Effector memory CD8-positive, alpha-beta T cell (primary cell): ENCODE results near the gene PMAIP1.

Source experiments
- ATAC-seq: fragments of 150-1000 bp; cut with Tn5 transposase; replicated peaks from 2 replicates; pipeline ENCODE4 v1.10.0; 2021; ENCODE audit warnings: mild to moderate bottlenecking, moderate library complexity
- DNase-seq, 3 experiments: peaks; one replicate each; pipeline ENCODE4 v3.0.0; 2021
- H3K27ac Mint-ChIP-seq, 2 donors: one replicate each; pipeline ENCODE4 v1.8.0; 2022; ENCODE audit warnings: mild to moderate bottlenecking in 2 of 2, mixed read lengths in 2 of 2, moderate library complexity in 2 of 2
- H3K27me3 Mint-ChIP-seq, 2 donors: one replicate each; pipeline ENCODE4 v1.8.0; 2022; ENCODE audit warnings: mixed read lengths in 2 of 2
- H3K36me3 Mint-ChIP-seq: one replicate; pipeline ENCODE4 v1.8.0; 2022; ENCODE audit warnings: mild to moderate bottlenecking, moderate library complexity, mixed read lengths; ENCODE audit not compliant: insufficient read depth
- H3K4me1 Mint-ChIP-seq, 2 donors: one replicate each; pipeline ENCODE4 v1.8.0; 2022; ENCODE audit warnings: low read depth in 2 of 2, mixed read lengths in 2 of 2
- H3K4me3 Mint-ChIP-seq, 2 donors: one replicate each; pipeline ENCODE4 v1.8.0; 2022; ENCODE audit warnings: mild to moderate bottlenecking in 2 of 2, mixed read lengths in 2 of 2, moderate library complexity in 2 of 2
- H3K9me3 Mint-ChIP-seq, 2 donors: one replicate each; pipeline ENCODE4 v1.8.0; 2022; ENCODE audit warnings: mixed read lengths in 2 of 2

PMAIP1 gene

GRCh38 chr18:59910967-59911366, 11.2 kb downstream of the PMAIP1 start:
- Mint-ChIP-seq H3K4me3 (no peak overlapping the region), H3K36me3 (peaks cover 3% of the 10 kb centered on the region), H3K27ac (no peak overlapping the region), H3K9me3 (no peaks in the 10 kb centered on the region), H3K27me3 (peaks cover 0 to 5% of the 10 kb centered on the region in 2 donors), H3K4me1 (peaks cover 6 to 8% of the 10 kb centered on the region in 2 donors)
- ATAC-seq (no peak), DNase-seq (no peak)

- H3K27ac Mint-ChIP-seq, result no peak overlapping the region
Observed at GRCh38 chr18:59911600-59911999, 11.8 kb downstream of the PMAIP1 start.

GRCh38 chr18:59912007-59912550, 12.3 kb downstream of the PMAIP1 start:
- no peaks in the 10 kb centered on the region for H3K36me3 Mint-ChIP-seq
- ATAC-seq (no peak), DNase-seq (no peak)
- H3K27ac Mint-ChIP-seq, result no peak overlapping the region
- peaks cover 0 to 5% of the 10 kb centered on the region in 2 donors for H3K27me3 Mint-ChIP-seq
- H3K4me1 Mint-ChIP-seq, result peaks cover 2 to 5% of the 10 kb centered on the region in 2 donors
- H3K9me3 Mint-ChIP-seq, result no peaks in the 10 kb centered on the region
- H3K4me3 Mint-ChIP-seq, result no peak overlapping the region

More at GRCh38 chr18:59911600-59911999, 11.8 kb downstream of the PMAIP1 start:
- H3K4me3 Mint-ChIP-seq, result no peak overlapping the region
- peaks cover 6 to 8% of the 10 kb centered on the region in 2 donors for H3K4me1 Mint-ChIP-seq
- no peak for ATAC-seq
- H3K27me3 Mint-ChIP-seq, result peaks cover 0 to 5% of the 10 kb centered on the region in 2 donors
- H3K36me3 Mint-ChIP-seq, result peaks cover 3% of the 10 kb centered on the region
- H3K9me3 Mint-ChIP-seq, result no peaks in the 10 kb centered on the region
- DNase-seq, result no peak

GRCh38 chr18:59915606-59916005, 15.8 kb downstream of the PMAIP1 start:
- H3K27me3 Mint-ChIP-seq, result peaks cover 0 to 8% of the 10 kb centered on the region in 2 donors
- no peak overlapping the region for H3K27ac Mint-ChIP-seq
- H3K9me3 Mint-ChIP-seq, result no peaks in the 10 kb centered on the region
- no peak for DNase-seq
- H3K4me3 Mint-ChIP-seq, result no peak overlapping the region
- ATAC-seq, result no peak
- H3K36me3 Mint-ChIP-seq, result no peaks in the 10 kb centered on the region
- H3K4me1 Mint-ChIP-seq, result peaks cover 0 to 6% of the 10 kb centered on the region in 2 donors

GRCh38 chr18:59916746-59917145, 16.9 kb downstream of the PMAIP1 start:
- peaks cover 4% of the 10 kb centered on the region for H3K36me3 Mint-ChIP-seq
- ATAC-seq, result no peak
- peaks cover 7 to 8% of the 10 kb centered on the region in 2 donors for H3K4me1 Mint-ChIP-seq
- DNase-seq, result no peak
- H3K9me3 Mint-ChIP-seq, result no peaks in the 10 kb centered on the region
- H3K27me3 Mint-ChIP-seq, result peaks cover 0 to 8% of the 10 kb centered on the region in 2 donors
- no peak overlapping the region for H3K27ac Mint-ChIP-seq
- H3K4me3 Mint-ChIP-seq, result no peak overlapping the region

GRCh38 chr18:59917422-59917821, 17.6 kb downstream of the PMAIP1 start:
- no peak overlapping the region for H3K27ac Mint-ChIP-seq
- peaks cover 4% of the 10 kb centered on the region for H3K36me3 Mint-ChIP-seq
- DNase-seq (no peak), ATAC-seq (no peak)
- H3K4me3 Mint-ChIP-seq, result peak overlapping the region in 1 of 2 donors; percentile 33
- H3K9me3 Mint-ChIP-seq, result no peaks in the 10 kb centered on the region
- peaks cover 7 to 8% of the 10 kb centered on the region in 2 donors for H3K4me1 Mint-ChIP-seq
- H3K27me3 Mint-ChIP-seq, result peaks cover 0 to 8% of the 10 kb centered on the region in 2 donors

GRCh38 chr18:59918320-59918755, 18.5 kb downstream of the PMAIP1 start:
- no peak overlapping the region for H3K4me3 Mint-ChIP-seq
- no peak for ATAC-seq

GRCh38 chr18:59918997-59919396, 19.2 kb downstream of the PMAIP1 start:
- DNase-seq (no peak), ATAC-seq (no peak)
- Mint-ChIP-seq H3K27me3 (peaks cover 0 to 8% of the 10 kb centered on the region in 2 donors), H3K4me3 (no peak overlapping the region), H3K4me1 (peaks cover 7 to 8% of the 10 kb centered on the region in 2 donors), H3K9me3 (no peaks in the 10 kb centered on the region), H3K27ac (no peak overlapping the region), H3K36me3 (peaks cover 4% of the 10 kb centered on the region)

More at GRCh38 chr18:59918320-59918755, 18.5 kb downstream of the PMAIP1 start:
- no peak for DNase-seq
- Mint-ChIP-seq H3K27ac (no peak overlapping the region), H3K36me3 (peaks cover 4% of the 10 kb centered on the region), H3K9me3 (no peaks in the 10 kb centered on the region), H3K4me1 (peaks cover 7 to 8% of the 10 kb centered on the region in 2 donors), H3K27me3 (peaks cover 0 to 8% of the 10 kb centered on the region in 2 donors)

- Mint-ChIP-seq H3K36me3 (peaks cover 4% of the 10 kb centered on the region), H3K4me1 (peaks cover 7 to 8% of the 10 kb centered on the region in 2 donors), H3K27ac (peak overlapping the region; percentile 44 to 68), H3K9me3 (no peaks in the 10 kb centered on the region), H3K27me3 (peaks cover 0 to 8% of the 10 kb centered on the region in 2 donors), H3K4me3 (no peak overlapping the region)
- peak; percentile 27 to 37 (median 31) for DNase-seq
- peak; percentile 92 for ATAC-seq
Observed at GRCh38 chr18:59921384-59921891, 21.6 kb downstream of the PMAIP1 start.

GRCh38 chr18:59923539-59924196, 23.9 kb downstream of the PMAIP1 start:
- peaks cover 0 to under 1% of the 10 kb centered on the region in 2 donors for H3K27me3 Mint-ChIP-seq
- peaks cover 4% of the 10 kb centered on the region for H3K36me3 Mint-ChIP-seq
- no peak for ATAC-seq
- DNase-seq, result no peak
- H3K4me1 Mint-ChIP-seq, result peaks cover 3 to 7% of the 10 kb centered on the region in 2 donors
- no peak overlapping the region for H3K27ac Mint-ChIP-seq
- no peak overlapping the region for H3K4me3 Mint-ChIP-seq
- no peaks in the 10 kb centered on the region for H3K9me3 Mint-ChIP-seq

- no peak overlapping the region for H3K27ac Mint-ChIP-seq
- H3K27me3 Mint-ChIP-seq, result no peaks in the 10 kb centered on the region
- H3K36me3 Mint-ChIP-seq, result peaks cover 4% of the 10 kb centered on the region
- no peaks in the 10 kb centered on the region for H3K9me3 Mint-ChIP-seq
- no peak overlapping the region for H3K4me3 Mint-ChIP-seq
- peaks cover 3 to 7% of the 10 kb centered on the region in 2 donors for H3K4me1 Mint-ChIP-seq
- no peak for ATAC-seq
- no peak for DNase-seq
Observed at GRCh38 chr18:59926131-59926530, 26.3 kb downstream of the PMAIP1 start.

- ATAC-seq, result no peak
- Mint-ChIP-seq H3K4me1 (no peaks in the 10 kb centered on the region), H3K27me3 (no peaks in the 10 kb centered on the region), H3K36me3 (no peaks in the 10 kb centered on the region), H3K27ac (no peak overlapping the region), H3K9me3 (no peaks in the 10 kb centered on the region), H3K4me3 (no peak overlapping the region)
- no peak for DNase-seq
Observed at GRCh38 chr18:59927246-59927825, 27.5 kb downstream of the PMAIP1 start.

GRCh38 chr18:59928201-59928600, 28.4 kb downstream of the PMAIP1 start:
- Mint-ChIP-seq H3K27ac (no peak overlapping the region), H3K4me1 (no peaks in the 10 kb centered on the region), H3K36me3 (no peaks in the 10 kb centered on the region), H3K27me3 (peaks cover 3 to 5% of the 10 kb centered on the region in 2 donors), H3K4me3 (no peak overlapping the region), H3K9me3 (no peaks in the 10 kb centered on the region)
- DNase-seq, result no peak
- no peak for ATAC-seq
